Heart left ventricle (tissue), 16 donors: Measurements from ENCODE around the gene CABLES2. TPM values are rescaled to one million over a fixed set of nuclear protein-coding genes. Genes with fewer than 3 reads are reported as not detected.

ENCODE experiments used
- ATAC-seq, 4 donors: fragments of 200-7000 bp; cut with Tn5 transposase; one replicate each; pipeline ENCODE4 v1.9.1; 2020 to 2022; ENCODE audit warnings: moderate library complexity in 4 of 4, mild to moderate bottlenecking in 3 of 4, moderate number of reproducible peaks in 1 of 4
- DNase-seq, 5 donors: peaks; one replicate each; pipeline ENCODE4 v3.0.0-alpha.2; 2020
- H3K27ac ChIP-seq, 12 donors: fragments of 200-600 bp; sonication (generic) in 4 of 12; one replicate each; pipeline versions ENCODE4 v1.5.0 to v1.8.0; 2016 to 2022; ENCODE audit warnings: mild to moderate bottlenecking in 2 of 12
- H3K27me3 ChIP-seq, 9 donors: fragments of 200-600 bp; sonication (generic) in 2 of 9; one replicate each; pipeline versions ENCODE4 v1.5.1 to v1.8.0; 2016 to 2022; ENCODE audit warnings: mild to moderate bottlenecking in 3 of 9
- H3K36me3 ChIP-seq, 9 donors: fragments of 200-600 bp; sonication (generic) in 2 of 9; one replicate each; pipeline versions ENCODE4 v1.5.0 to v1.8.0; 2018 to 2022; ENCODE audit warnings: mild to moderate bottlenecking in 2 of 9
- H3K4me1 ChIP-seq, 12 donors: fragments of 200-600 bp; sonication (generic) in 4 of 12; one replicate each; pipeline versions ENCODE4 v1.5.0 to v1.8.0; 2016 to 2022; ENCODE audit warnings: mild to moderate bottlenecking in 3 of 12
- H3K4me3 ChIP-seq, 12 donors: fragments of 200-600 bp; sonication (generic) in 4 of 12; one replicate each; pipeline versions ENCODE4 v1.5.0 to v1.8.0; 2017 to 2022; ENCODE audit warnings: mild to moderate bottlenecking in 9 of 12, moderate library complexity in 4 of 12
- H3K9me3 ChIP-seq, 12 donors: fragments of 200-600 bp; sonication (generic) in 4 of 12; one replicate each; pipeline versions ENCODE4 v1.5.0 to v1.8.0; 2016 to 2022; ENCODE audit warnings: mild to moderate bottlenecking in 1 of 12
- POLR2A ChIP-seq, 2 donors: fragments of 450-650 bp; IDR thresholded peaks; one replicate each; pipeline ENCODE4 v1.6.1; 2017; ENCODE audit warnings: antibody characterized with exemption in 2 of 2, mild to moderate bottlenecking in 2 of 2, moderate library complexity in 2 of 2
- WGBS, 4 donors: extraction: QIAGEN DNeasy Blood & Tissue Kit in 2 of 4; methylation state at CpG; one replicate each; pipeline versions ENCODE4 v1.1.5 to v1.1.7; 2013 to 2018; 5-methylcytosine and 5-hydroxymethylcytosine counted together
- intact Hi-C, 10 donors: fragments of 100-400 bp; cut with DNase I; formaldehyde crosslinking; loops; one replicate each; pipeline versions ENCODE4 v1.11.1 to v1.14.2; 2022
- polyA plus RNA-seq, 2 donors: library from polyadenylated mRNA; stranded (reverse); fragments of 200-250 nt; gene quantifications; one replicate each; pipeline ENCODE4 v1.2.3, GENCODE V29; 2013
- total RNA-seq, 9 donors: library from RNA; depleted of rRNA in 2 of 9; stranded (reverse); fragments of >200 nt in 2 of 9; fragmentation: NEBNext Ultra II Directional in 3 of 9; extraction: Animal tissue kit (Norgen Biotek cat#: 25700) in 3 of 9; gene quantifications; one replicate each; pipeline versions ENCODE4 v1.1.0 to v1.2.4, GENCODE V29; 2016 to 2023
- TF ChIP-seq, protein P1 (sequence below), 12 donors: fragments of 200-600 bp; sonication (generic) in 4 of 12; IDR thresholded peaks; one replicate each; pipeline versions ENCODE4 v1.5.0 to v1.8.0; 2018 to 2022; ENCODE audit warnings: antibody characterized with exemption in 12 of 12, mild to moderate bottlenecking in 5 of 12
- donor health status: ischemic (EF 13 %, LVEDD 7.1; RV severe dilation, severe dysfunction).
- donor health status: healthy with polysubstance abuse.
- donor health status: DM: no; HTN: yes; CAD: no.
- donor health status: DM: no; HTN: no; CAD: no.
- donor health status: ischemic (EF 25% LVEDD 6.9; RV normal size, moderate dysfunction).
- donor health status: ischemic (EF 25% LVEDD 5.7; RV mildly dilated, moderate dysfunction).
- donor health status: healthy.
- donor health status: DM: yes; HTN: yes; CAD: no.
- donor health status: ischemic (EF 35%, LVEDD 5.7; RV mildly dilated, moderate dysfunction).
- donor health status: nonischemic (EF 11% LVEDD 7.7; RV severe dilation, severe dysfunction).
- donor health status: DM: yes; HTN: yes; CAD: no.
- donor health status: PGD.
- donor health status: ischemic (EF 29% LVEDD 5.4; RV normal size, mild dysfunction).
- donor health status: nonischemic (EF 23%, LVEDD 6.1; RV moderate dilation, normal function).

CABLES2 gene
- total and polyA plus RNA-seq, 11 donors = 2.9 to 12.0 (median 8.8) TPM

DNA sequence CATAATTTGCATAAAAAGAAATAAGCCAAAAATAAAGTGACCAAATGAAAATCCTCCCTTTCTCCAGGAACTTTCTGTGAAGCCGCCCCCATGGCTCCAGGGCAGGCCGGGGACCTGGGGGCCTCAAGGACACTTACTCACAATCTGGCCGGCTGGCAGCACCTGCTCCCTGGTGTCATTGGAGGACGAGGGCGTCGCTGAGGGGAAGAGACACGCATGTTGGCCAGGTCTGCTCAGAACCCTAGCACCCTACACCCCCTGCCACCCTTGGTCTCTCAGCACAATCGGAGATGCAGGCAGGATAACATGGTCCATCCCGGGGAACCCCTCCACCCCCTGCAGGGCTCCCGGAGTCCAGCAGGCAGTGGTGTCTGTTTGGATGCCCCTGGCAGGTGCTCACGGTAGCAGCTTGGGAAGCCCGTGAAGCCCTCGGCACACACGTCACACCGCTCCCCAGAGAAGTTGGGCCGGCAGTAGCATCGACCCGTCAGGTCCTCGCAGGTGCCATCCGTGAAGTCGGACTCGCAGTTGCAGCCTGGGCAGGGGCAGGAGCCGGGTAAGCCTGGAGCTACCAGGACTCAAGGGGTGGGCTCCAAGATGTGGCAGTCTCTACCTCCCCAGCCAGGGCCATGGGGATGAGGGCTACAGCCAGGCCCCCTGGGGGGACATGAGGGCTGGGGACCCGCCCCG, 61.3 kb downstream of the CABLES2 start:
- H3K36me3 ChIP-seq = peaks cover 0 to 89% (median 59%) of the 10 kb centered on the region in 9 donors
- ATAC-seq (peak in 2 of 4 donors; percentile 16 to 20), DNase-seq (peak in 2 of 5 donors; percentile 25 to 26)
- peaks cover 0 to 3% (median 0%) of the 10 kb centered on the region in 12 donors for H3K4me1 ChIP-seq
- intact Hi-C loops = loop anchor here in 2 of 10 donors (5.0 kb wide), 3 partner anchors 34 to 41 kb away; partner anchors contain the start of gene RPS21 (in 1 of the 2)
- H3K9me3 ChIP-seq = peaks cover 0 to 11% (median 0%) of the 10 kb centered on the region in 12 donors
- H3K27me3 ChIP-seq = no peaks in the 10 kb centered on the region
- TF ChIP-seq POLR2A (IDR thresholded peaks at IDR 0.05) = no peak
- TF ChIP-seq, protein P1, sequence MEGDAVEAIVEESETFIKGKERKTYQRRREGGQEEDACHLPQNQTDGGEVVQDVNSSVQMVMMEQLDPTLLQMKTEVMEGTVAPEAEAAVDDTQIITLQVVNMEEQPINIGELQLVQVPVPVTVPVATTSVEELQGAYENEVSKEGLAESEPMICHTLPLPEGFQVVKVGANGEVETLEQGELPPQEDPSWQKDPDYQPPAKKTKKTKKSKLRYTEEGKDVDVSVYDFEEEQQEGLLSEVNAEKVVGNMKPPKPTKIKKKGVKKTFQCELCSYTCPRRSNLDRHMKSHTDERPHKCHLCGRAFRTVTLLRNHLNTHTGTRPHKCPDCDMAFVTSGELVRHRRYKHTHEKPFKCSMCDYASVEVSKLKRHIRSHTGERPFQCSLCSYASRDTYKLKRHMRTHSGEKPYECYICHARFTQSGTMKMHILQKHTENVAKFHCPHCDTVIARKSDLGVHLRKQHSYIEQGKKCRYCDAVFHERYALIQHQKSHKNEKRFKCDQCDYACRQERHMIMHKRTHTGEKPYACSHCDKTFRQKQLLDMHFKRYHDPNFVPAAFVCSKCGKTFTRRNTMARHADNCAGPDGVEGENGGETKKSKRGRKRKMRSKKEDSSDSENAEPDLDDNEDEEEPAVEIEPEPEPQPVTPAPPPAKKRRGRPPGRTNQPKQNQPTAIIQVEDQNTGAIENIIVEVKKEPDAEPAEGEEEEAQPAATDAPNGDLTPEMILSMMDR (IDR thresholded peaks at IDR 0.05) = no peak
- 83 to 94% (median 88%) methylated on average over 13 to 25 of the region's 25 CpGs for WGBS, 4 donors
- H3K4me3 ChIP-seq = no peak overlapping the region
- H3K27ac ChIP-seq = peak overlapping the region in 1 of 12 donors; percentile 54

DNA sequence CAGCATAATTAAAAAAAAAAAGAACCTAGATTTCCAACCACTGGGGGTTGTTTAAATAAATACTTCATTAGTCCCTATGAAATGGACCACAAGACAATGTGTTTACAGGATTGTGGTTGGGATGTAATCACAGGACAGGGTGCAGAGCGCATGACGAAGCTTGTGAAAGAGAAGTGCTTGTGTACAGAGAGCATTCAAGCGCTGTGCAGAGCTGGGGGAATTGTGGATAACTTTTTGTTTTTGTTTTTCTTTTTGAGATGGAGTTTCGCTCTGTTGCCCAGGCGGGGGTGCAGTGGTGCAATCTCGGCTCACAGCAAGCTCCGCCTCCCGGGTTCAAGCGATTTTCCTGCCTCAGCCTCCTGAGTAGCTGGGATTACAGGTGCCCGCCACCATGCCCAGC, 62.3 kb downstream of the CABLES2 start:
- Histone ChIP-seq H3K27ac (peak overlapping the region in 1 of 12 donors; percentile 24), H3K4me3 (no peak overlapping the region), H3K27me3 (no peaks in the 10 kb centered on the region), H3K36me3 (peaks cover 0 to 89% (median 56%) of the 10 kb centered on the region in 9 donors), H3K4me1 (no peaks in the 10 kb centered on the region), H3K9me3 (peaks cover 0 to 11% (median 0%) of the 10 kb centered on the region in 12 donors)
- no peak for ATAC-seq
- TF ChIP-seq POLR2A (IDR thresholded peaks at IDR 0.05) = no peak
- TF ChIP-seq, protein P1 (IDR thresholded peaks at IDR 0.05) = no peak
- intact Hi-C loops = loop anchor here in 3 of 10 donors (5.0 kb wide), 4 partner anchors 32 to 43 kb away; partner anchors contain the start of gene RPS21 (in 1 of the 3)
- WGBS, 4 donors = 89 to 92% (median 90%) methylated on average over 10 of the region's 10 CpGs
- DNase-seq = peak in 1 of 5 donors; percentile 17

GRCh38 chr20:62344092-62344491, 63.0 kb downstream of the CABLES2 start:
- DNase-seq = no peak
- no peaks in the 10 kb centered on the region for H3K4me1 ChIP-seq
- 89 to 93% (median 90%) methylated on average over 5 of the region's 5 CpGs for WGBS, 4 donors
- H3K4me3 ChIP-seq = no peak overlapping the region
- peaks cover 0 to 96% (median 59%) of the 10 kb centered on the region in 9 donors for H3K36me3 ChIP-seq
- intact Hi-C loops = loop anchor here in 1 of 10 donors (5.0 kb wide), 1 partner anchor 33 kb away; no protein-coding TSS in a partner anchor
- no peaks in the 10 kb centered on the region for H3K27me3 ChIP-seq
- peak overlapping the region in 1 of 12 donors; percentile 24 for H3K27ac ChIP-seq
- no peak for ATAC-seq
- peaks cover 0 to 8% (median 0%) of the 10 kb centered on the region in 12 donors for H3K9me3 ChIP-seq
- TF ChIP-seq, protein P1 (IDR thresholded peaks at IDR 0.05) = no peak
- no peak for TF ChIP-seq POLR2A (IDR thresholded peaks at IDR 0.05)

DNA sequence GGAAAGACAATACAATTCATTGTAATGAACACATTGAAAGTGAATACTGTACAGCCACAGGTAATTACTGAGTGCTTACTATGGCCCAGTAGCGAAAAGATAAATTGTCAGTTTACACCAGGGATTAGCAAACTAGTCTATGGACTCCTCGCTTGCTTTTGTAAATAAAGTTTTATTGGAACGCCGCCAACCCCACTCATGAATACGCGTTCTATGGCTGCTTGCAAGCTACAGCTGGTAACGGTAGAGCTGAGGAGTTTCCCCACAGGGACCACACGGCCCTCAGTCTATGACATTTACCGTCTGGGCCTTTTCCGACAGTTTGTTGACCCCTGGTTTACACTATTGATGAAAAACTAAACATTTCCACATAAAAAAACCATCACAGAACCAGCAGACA, 64.2 kb downstream of the CABLES2 start:
- ATAC-seq = no peak

More for the DNA sequence above, 64.2 kb downstream of the CABLES2 start:
- peaks cover 0 to 98% (median 66%) of the 10 kb centered on the region in 9 donors for H3K36me3 ChIP-seq
- intact Hi-C loops = loop anchor here in 1 of 10 donors (5.0 kb wide), 1 partner anchor 34 kb away; no protein-coding TSS in a partner anchor
- peak in 2 of 5 donors; percentile 6 to 15 for DNase-seq
- H3K27ac ChIP-seq = peak overlapping the region in 1 of 12 donors; percentile 42
- no peaks in the 10 kb centered on the region for H3K27me3 ChIP-seq
- WGBS, 4 donors = 77 to 87% (median 80%) methylated on average over 10 of the region's 10 CpGs
- peaks cover 0 to 4% (median 0%) of the 10 kb centered on the region in 12 donors for H3K9me3 ChIP-seq
- no peaks in the 10 kb centered on the region for H3K4me1 ChIP-seq
- TF ChIP-seq, protein P1 (IDR thresholded peaks at IDR 0.05) = no peak
- TF ChIP-seq POLR2A (IDR thresholded peaks at IDR 0.05) = no peak
- H3K4me3 ChIP-seq = no peak overlapping the region
